NCI-H1436 (cell line): Measurements from ENCODE around the gene ZNF839.
A peak's percentile ranks its signal among the peaks of the same experiment; 100 is the strongest.
"Not testable (repeated sequence)": the region's sequence is repeated elsewhere in the genome, so short reads cannot be mapped to it uniquely, and the experiment has no call there.

Source experiments
- DNase-seq: peaks from one replicate; lab custom pipeline; 2025; lab: John Stamatoyannopoulos, UW

The ZNF839 gene

GRCh38 chr14:102342238-102342637 is 22.7 kb downstream of the ZNF839 start:
- no peak for DNase-seq

- DNase-seq, result no peak
Observed at GRCh38 chr14:102344084-102344483, 24.5 kb downstream of the ZNF839 start.

- DNase-seq, result no peak
Observed at GRCh38 chr14:102344485-102344884, 24.9 kb downstream of the ZNF839 start.

GRCh38 chr14:102345232-102345631 is 25.7 kb downstream of the ZNF839 start:
- DNase-seq, result no peak

GRCh38 chr14:102346645-102347044 is 27.1 kb downstream of the ZNF839 start:
- DNase-seq, result no peak

GRCh38 chr14:102348376-102348775 is 28.8 kb downstream of the ZNF839 start:
- DNase-seq, result no peak

- no peak for DNase-seq
Observed at GRCh38 chr14:102351023-102351422, 31.5 kb downstream of the ZNF839 start.

- not testable (repeated sequence) for DNase-seq
Observed at GRCh38 chr14:102351593-102351992, 32.0 kb downstream of the ZNF839 start.

GRCh38 chr14:102352213-102352612 is 32.7 kb downstream of the ZNF839 start:
- no peak for DNase-seq

- no peak for DNase-seq
Observed at GRCh38 chr14:102353126-102353619, 33.6 kb downstream of the ZNF839 start.

GRCh38 chr14:102356280-102356679 is 36.7 kb downstream of the ZNF839 start:
- DNase-seq, result no peak

GRCh38 chr14:102359341-102359740 is 39.8 kb downstream of the ZNF839 start:
- DNase-seq, result no peak

- DNase-seq, result no peak
Observed at GRCh38 chr14:102360388-102360787, 40.8 kb downstream of the ZNF839 start.

GRCh38 chr14:102362084-102362483 is 42.5 kb downstream of the ZNF839 start:
- DNase-seq, result no peak

- DNase-seq, result peak; percentile 97
Observed at GRCh38 chr14:102362545-102363181, 43.1 kb downstream of the ZNF839 start, which contains the start of the genes CINP and TECPR2. CINP (minus strand) TSS chr14:102362890; CDS start chr14:102362851, 39 bp downstream. TECPR2 (plus strand) TSS chr14:102362941; CDS start chr14:102376722, 13,781 bp downstream.

- no peak for DNase-seq
Observed at GRCh38 chr14:102363182-102363943, 43.8 kb downstream of the ZNF839 start.

- DNase-seq, result no peak
Observed at GRCh38 chr14:102370305-102370809, 50.8 kb downstream of the ZNF839 start.

- no peak for DNase-seq
Observed at GRCh38 chr14:102371361-102371760, 51.8 kb downstream of the ZNF839 start.

GRCh38 chr14:102373110-102373509 is 53.6 kb downstream of the ZNF839 start:
- DNase-seq, result no peak

- DNase-seq, result no peak
Observed at GRCh38 chr14:102374264-102374663, 54.7 kb downstream of the ZNF839 start.

- no peak for DNase-seq
Observed at GRCh38 chr14:102375119-102375518, 55.6 kb downstream of the ZNF839 start.

GRCh38 chr14:102377696-102378095 is 58.1 kb downstream of the ZNF839 start:
- no peak for DNase-seq

GRCh38 chr14:102378830-102379229 is 59.3 kb downstream of the ZNF839 start:
- no peak for DNase-seq
